ENCODE measurements around the gene NHERF1.

The NHERF1 gene

DNA sequence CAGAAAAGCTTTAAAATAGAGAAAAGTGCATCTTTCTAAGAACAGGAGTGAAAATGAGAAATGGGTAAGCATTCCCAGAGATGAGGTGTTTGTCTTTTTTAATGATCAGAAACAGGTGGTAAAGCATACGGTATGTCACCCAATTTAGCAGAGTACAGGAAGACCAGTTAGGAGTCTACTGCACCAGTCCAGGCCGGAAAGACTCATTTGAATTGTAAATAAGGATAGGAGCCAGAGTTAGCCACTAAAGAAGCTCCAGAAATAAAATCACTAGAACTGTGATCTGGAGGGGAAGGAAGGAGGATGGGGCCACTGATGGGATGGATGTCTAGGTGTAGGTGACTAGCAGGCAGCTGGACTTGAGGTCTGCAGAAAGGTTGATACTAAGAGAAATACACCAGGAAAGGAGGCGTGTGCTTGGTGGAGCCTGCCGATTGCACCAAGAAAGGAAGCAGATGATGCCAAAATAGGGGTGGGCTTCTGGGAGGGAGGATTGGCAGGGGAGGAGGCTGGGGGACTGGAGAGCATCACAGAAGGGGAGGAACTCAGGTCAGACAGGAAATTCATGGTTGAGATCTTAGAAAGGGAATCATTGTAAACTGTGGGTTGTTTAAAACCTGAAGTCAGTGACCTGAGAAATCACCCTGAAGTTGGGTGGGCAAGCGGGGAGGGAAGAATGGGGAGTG, 35.8 kb downstream of the NHERF1 start:
- DNase-seq (ENCODE audit: low spot score), result no peak
- Histone ChIP-seq H3K4me3 (ENCODE audit: severe bottlenecking) (no peak overlapping the region), H3K27me3 (ENCODE audit: insufficient read depth, poor library complexity, severe bottlenecking) (no peaks in the 10 kb centered on the region), H3K9me3 (ENCODE audit: severe bottlenecking) (no peaks in the 10 kb centered on the region), H3K27ac (ENCODE audit: poor library complexity, severe bottlenecking) (no peak overlapping the region), H3K4me1 (ENCODE audit: insufficient read depth, poor library complexity, severe bottlenecking) (no peaks in the 10 kb centered on the region), H3K36me3 (ENCODE audit: low read depth) (peaks cover 19% of the 10 kb centered on the region)
- TF ChIP-seq, protein P1, sequence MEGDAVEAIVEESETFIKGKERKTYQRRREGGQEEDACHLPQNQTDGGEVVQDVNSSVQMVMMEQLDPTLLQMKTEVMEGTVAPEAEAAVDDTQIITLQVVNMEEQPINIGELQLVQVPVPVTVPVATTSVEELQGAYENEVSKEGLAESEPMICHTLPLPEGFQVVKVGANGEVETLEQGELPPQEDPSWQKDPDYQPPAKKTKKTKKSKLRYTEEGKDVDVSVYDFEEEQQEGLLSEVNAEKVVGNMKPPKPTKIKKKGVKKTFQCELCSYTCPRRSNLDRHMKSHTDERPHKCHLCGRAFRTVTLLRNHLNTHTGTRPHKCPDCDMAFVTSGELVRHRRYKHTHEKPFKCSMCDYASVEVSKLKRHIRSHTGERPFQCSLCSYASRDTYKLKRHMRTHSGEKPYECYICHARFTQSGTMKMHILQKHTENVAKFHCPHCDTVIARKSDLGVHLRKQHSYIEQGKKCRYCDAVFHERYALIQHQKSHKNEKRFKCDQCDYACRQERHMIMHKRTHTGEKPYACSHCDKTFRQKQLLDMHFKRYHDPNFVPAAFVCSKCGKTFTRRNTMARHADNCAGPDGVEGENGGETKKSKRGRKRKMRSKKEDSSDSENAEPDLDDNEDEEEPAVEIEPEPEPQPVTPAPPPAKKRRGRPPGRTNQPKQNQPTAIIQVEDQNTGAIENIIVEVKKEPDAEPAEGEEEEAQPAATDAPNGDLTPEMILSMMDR (IDR thresholded peaks at IDR 0.05; ENCODE audit: poor library complexity, severe bottlenecking), result no peak
- ATAC-seq (ENCODE audit: low read depth), result no peak

- TF ChIP-seq, protein P1 (IDR thresholded peaks at IDR 0.05; ENCODE audit: poor library complexity, severe bottlenecking), result no peak
- Histone ChIP-seq H3K4me3 (ENCODE audit: severe bottlenecking) (no peak overlapping the region), H3K27me3 (ENCODE audit: insufficient read depth, poor library complexity, severe bottlenecking) (no peaks in the 10 kb centered on the region), H3K4me1 (ENCODE audit: insufficient read depth, poor library complexity, severe bottlenecking) (no peaks in the 10 kb centered on the region), H3K27ac (ENCODE audit: poor library complexity, severe bottlenecking) (no peak overlapping the region), H3K36me3 (ENCODE audit: low read depth) (peaks cover 11% of the 10 kb centered on the region), H3K9me3 (ENCODE audit: severe bottlenecking) (no peaks in the 10 kb centered on the region)
- DNase-seq (ENCODE audit: low spot score) (no peak), ATAC-seq (ENCODE audit: low read depth) (no peak)
Measured at GRCh38 chr17:74785096-74785980, 36.9 kb downstream of the NHERF1 start.

DNA sequence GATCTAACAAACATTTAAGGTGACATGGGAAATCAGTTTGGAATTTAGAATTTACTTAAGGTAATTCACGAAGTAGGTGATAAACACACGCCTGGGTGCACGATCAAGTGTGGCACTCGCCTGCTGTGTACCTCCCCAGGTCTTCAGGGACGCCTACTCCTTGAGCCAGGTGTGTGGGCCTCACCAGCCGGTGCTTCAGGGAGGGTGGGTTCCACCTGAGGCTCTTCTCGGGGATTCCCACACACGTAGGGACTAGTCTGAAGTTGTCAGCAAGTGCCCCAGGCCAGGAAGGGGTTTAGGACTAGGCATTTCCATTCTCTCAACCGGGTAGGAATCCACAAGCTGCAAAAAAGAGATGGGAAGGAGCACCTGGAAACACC, 37.5 kb downstream of the NHERF1 start:
- no peak overlapping the region for H3K27ac ChIP-seq (ENCODE audit: poor library complexity, severe bottlenecking)
- no peaks in the 10 kb centered on the region for H3K27me3 ChIP-seq (ENCODE audit: insufficient read depth, poor library complexity, severe bottlenecking)
- TF ChIP-seq, protein P1 (IDR thresholded peaks at IDR 0.05; ENCODE audit: poor library complexity, severe bottlenecking), result no peak
- no peak for ATAC-seq (ENCODE audit: low read depth)
- no peaks in the 10 kb centered on the region for H3K4me1 ChIP-seq (ENCODE audit: insufficient read depth, poor library complexity, severe bottlenecking)
- no peak for DNase-seq (ENCODE audit: low spot score)
- peaks cover 6% of the 10 kb centered on the region for H3K36me3 ChIP-seq (ENCODE audit: low read depth)
- no peaks in the 10 kb centered on the region for H3K9me3 ChIP-seq (ENCODE audit: severe bottlenecking)
- H3K4me3 ChIP-seq (ENCODE audit: severe bottlenecking), result no peak overlapping the region

DNA sequence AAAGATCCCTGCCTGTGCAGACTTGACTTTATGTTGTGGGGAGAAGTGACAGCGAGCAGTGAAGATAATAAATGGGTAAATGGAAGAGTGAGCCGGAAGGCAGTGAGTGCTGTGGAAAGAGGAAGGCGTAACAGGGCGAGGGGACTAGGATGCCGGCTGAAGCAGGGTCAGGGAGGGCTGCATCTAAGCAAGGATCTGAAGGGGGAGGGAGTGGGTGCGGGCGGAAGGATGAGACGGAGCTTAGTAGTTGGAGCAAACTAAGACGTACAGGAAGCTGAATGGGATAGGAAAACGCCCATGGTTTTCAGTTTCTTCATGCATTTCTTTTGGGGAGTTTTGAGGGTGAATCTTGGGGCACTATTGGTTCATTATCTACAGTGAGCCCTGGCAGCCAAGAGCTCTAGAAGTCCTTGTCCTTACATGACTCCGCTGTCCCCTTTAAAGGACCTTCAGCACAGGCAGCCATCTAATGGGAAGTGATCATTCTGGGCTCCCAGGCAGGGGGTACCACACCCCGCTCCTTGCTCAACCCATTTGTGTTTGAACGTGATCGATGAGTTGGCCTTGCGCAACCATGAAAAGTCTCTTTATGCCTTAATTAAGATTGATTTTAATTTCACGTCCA, 38.1 kb downstream of the NHERF1 start:
- Histone ChIP-seq H3K27ac (ENCODE audit: poor library complexity, severe bottlenecking) (no peak overlapping the region), H3K27me3 (ENCODE audit: insufficient read depth, poor library complexity, severe bottlenecking) (no peaks in the 10 kb centered on the region), H3K4me3 (ENCODE audit: severe bottlenecking) (no peak overlapping the region), H3K9me3 (ENCODE audit: severe bottlenecking) (no peaks in the 10 kb centered on the region), H3K36me3 (ENCODE audit: low read depth) (peaks cover 6% of the 10 kb centered on the region), H3K4me1 (ENCODE audit: insufficient read depth, poor library complexity, severe bottlenecking) (no peaks in the 10 kb centered on the region)
- DNase-seq (ENCODE audit: low spot score) (no peak), ATAC-seq (ENCODE audit: low read depth) (no peak)
- TF ChIP-seq, protein P1 (IDR thresholded peaks at IDR 0.05; ENCODE audit: poor library complexity, severe bottlenecking), result no peak
